ENCODE measurements around the gene FAM76A.

The FAM76A gene

DNA sequence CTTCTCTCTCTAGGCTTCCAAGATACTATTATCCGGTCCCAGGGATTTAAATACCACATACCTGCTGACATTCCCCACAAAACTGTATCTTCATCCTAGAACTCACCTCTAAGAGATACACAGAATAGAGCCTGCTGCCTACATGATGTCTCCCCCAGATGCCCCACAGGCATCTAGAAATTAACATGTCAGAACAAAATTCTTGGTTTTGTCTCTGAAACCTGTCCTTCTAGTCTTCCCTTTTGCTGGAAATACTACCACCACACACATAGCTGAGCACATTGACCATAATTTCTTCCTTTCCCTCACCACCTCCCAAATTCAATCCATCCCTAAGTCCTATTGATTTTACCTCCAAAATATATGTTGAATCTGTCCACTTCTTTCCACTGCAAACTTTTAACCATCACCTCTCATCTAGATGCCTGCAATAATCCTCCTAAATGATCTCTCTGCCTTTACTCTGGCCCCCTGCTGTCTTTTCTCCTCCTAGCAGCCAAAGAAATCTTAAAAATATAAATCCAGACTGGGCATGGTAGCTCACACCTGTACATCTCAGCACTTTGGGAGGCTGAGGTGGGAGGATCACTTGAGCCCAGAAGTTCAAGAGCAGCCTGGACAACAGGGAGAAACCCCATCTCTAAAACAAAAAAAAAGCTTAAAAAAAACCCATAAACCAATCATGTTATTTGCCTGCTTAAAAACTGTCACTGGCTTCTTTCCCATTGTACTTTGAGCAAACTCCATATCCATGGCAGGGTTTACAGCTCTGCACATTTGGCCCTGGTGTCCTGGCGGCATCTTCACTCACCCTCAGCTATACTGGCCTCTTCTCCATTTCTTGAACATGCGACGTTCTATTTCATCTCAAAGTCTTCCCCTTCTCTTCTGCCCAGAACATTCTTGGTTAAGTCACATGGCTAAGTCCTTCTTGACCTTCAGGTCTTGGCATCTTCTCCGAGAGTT lies 6.2 kb upstream of the FAM76A start:
- TF ChIP-seq, protein P1, sequence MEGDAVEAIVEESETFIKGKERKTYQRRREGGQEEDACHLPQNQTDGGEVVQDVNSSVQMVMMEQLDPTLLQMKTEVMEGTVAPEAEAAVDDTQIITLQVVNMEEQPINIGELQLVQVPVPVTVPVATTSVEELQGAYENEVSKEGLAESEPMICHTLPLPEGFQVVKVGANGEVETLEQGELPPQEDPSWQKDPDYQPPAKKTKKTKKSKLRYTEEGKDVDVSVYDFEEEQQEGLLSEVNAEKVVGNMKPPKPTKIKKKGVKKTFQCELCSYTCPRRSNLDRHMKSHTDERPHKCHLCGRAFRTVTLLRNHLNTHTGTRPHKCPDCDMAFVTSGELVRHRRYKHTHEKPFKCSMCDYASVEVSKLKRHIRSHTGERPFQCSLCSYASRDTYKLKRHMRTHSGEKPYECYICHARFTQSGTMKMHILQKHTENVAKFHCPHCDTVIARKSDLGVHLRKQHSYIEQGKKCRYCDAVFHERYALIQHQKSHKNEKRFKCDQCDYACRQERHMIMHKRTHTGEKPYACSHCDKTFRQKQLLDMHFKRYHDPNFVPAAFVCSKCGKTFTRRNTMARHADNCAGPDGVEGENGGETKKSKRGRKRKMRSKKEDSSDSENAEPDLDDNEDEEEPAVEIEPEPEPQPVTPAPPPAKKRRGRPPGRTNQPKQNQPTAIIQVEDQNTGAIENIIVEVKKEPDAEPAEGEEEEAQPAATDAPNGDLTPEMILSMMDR (IDR thresholded peaks at IDR 0.05; ENCODE audit: low read depth, low read length): peak; percentile 36
- H3K9me3 ChIP-seq: no peaks in the 10 kb centered on the region
- H3K27me3 ChIP-seq: no peaks in the 10 kb centered on the region
- H3K36me3 ChIP-seq: no peaks in the 10 kb centered on the region
- DNase-seq: no peak
- H3K4me3 ChIP-seq (ENCODE audit: low read depth, low read length): no peak overlapping the region
- H3K4me1 ChIP-seq: no peaks in the 10 kb centered on the region

DNA sequence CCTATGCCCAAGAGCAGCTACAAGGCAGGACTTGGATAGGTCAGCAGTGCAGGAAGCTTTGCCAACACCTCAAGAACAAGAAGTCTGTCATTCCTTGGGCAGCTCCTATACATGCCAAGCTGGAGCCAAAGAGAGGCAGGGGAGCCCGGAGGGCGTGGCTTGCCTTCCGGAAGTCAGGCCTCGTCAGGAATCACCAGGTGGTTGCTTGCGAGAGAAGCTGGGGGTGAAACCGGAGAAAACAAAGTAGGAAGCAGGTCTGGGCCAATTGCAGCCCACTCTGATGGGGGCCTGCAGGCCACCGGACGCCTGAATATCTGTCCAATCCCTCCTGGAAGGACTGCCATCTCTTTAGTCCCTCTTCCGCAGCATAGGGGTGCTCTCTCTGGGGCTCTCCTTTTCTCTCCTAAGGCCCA lies 794 bp upstream of the FAM76A start:
- H3K4me1 ChIP-seq: no peaks in the 10 kb centered on the region
- DNase-seq: no peak
- TF ChIP-seq, protein P1 (IDR thresholded peaks at IDR 0.05; ENCODE audit: low read depth, low read length): no peak
- peak overlapping the region; percentile 32; the same call in 1 of the 2 replicates for H3K4me3 ChIP-seq (ENCODE audit: low read depth, low read length)
- no peaks in the 10 kb centered on the region for H3K9me3 ChIP-seq
- H3K27me3 ChIP-seq: no peaks in the 10 kb centered on the region
- H3K36me3 ChIP-seq: no peaks in the 10 kb centered on the region

DNA sequence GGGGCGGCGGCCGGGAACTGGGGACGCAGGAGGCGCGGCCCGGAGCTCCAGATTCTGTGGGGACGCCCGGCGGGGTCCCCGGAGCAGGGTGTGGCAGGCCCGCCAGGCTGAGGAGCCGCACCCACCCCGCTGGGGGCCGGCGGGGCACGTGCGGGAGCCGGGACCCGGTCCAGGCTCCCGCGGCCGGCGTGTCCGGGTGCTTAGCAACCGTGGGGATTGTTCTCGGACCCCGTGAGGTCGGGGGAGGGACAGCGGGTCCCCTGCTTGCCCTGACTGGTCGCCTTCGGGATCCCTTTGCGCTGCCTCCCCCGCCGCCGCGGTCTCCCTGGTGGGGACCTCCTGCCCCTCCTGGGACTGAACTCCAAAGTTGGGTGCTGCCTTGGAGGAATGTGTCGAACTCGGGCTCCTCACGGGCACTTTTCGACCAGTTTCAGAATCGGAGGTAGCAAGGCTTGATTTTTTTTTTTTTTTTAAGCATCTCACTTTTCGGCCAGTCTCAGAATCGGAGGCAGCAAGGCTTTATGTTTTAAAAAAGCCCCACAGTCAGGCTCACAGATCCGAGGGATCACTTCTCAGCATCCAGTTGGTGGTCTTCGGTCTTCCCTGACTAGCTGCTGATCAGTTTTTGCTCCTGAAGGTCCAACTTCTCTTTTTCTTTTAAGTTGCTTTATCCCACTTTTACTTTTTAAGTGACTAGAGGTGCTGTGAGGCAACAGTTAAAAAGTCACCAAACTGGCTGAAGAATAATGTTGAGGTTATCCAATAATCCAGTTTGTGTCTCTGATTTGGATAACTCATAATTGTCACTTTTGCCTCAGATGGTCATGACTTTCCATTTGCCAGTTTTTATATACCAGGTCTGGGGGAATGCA lies 648 bp downstream of the FAM76A start:
- H3K27me3 ChIP-seq: no peaks in the 10 kb centered on the region
- peak; percentile 65 for DNase-seq
- H3K36me3 ChIP-seq: no peaks in the 10 kb centered on the region
- TF ChIP-seq, protein P1 (IDR thresholded peaks at IDR 0.05; ENCODE audit: low read depth, low read length): no peak
- H3K4me3 ChIP-seq (ENCODE audit: low read depth, low read length): peak overlapping the region; percentile 72
- H3K4me1 ChIP-seq: no peaks in the 10 kb centered on the region
- no peaks in the 10 kb centered on the region for H3K9me3 ChIP-seq

DNA sequence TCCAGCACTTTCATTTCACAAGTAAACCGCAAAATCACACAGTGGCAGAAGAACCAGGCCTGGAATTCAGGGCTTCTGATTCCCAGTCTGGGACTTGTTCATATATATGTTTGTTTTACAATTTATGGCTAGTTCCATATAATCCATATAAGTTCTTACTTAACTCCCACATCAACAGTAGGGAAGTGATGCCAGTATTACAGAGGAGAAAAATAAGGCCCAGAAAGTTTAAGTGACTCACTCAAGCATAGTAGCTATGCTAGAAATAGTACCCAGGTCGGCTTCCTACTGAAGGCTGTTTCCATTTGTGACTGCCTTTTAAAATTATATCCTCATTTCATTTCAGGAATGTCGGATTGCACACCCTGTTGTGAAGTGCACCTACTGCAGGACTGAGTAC lies 1.4 kb downstream of the FAM76A start:
- H3K9me3 ChIP-seq: no peaks in the 10 kb centered on the region
- no peaks in the 10 kb centered on the region for H3K36me3 ChIP-seq
- H3K4me3 ChIP-seq (ENCODE audit: low read depth, low read length): peak overlapping the region; percentile 72
- no peak for DNase-seq
- H3K27me3 ChIP-seq: no peaks in the 10 kb centered on the region
- TF ChIP-seq, protein P1 (IDR thresholded peaks at IDR 0.05; ENCODE audit: low read depth, low read length): no peak
- H3K4me1 ChIP-seq: no peaks in the 10 kb centered on the region

DNA sequence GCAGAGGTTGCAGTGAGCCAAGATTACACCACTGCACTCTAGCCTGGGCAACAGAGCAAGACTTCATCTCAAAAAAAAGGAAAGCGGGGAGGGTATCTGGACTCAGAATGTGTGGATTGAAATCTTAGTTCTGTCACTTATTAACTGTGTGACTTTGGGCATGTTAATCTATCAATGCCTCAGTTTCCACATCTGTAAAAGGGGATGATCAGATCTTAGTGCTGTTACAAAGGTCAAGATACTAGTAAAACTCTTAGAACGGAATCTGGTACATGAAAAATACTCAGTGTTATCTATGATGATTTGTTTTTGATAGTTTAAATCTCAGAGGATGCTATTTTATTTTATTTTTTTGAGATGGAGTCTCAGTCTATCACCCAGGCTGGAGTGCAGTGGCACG lies 10.5 kb downstream of the FAM76A start:
- no peak for DNase-seq
- Histone ChIP-seq H3K9me3 (no peaks in the 10 kb centered on the region), H3K4me1 (no peaks in the 10 kb centered on the region), H3K4me3 (ENCODE audit: low read depth, low read length) (no peak overlapping the region), H3K27me3 (no peaks in the 10 kb centered on the region), H3K36me3 (no peaks in the 10 kb centered on the region)
- TF ChIP-seq, protein P1 (IDR thresholded peaks at IDR 0.05; ENCODE audit: low read depth, low read length): no peak
